ENCODE data around the gene DIS3L2.
"Not testable (repeated sequence)": the region's sequence is repeated elsewhere in the genome, so short reads cannot be mapped to it uniquely, and the experiment has no call there.

- TF ChIP-seq POLR2A (IDR thresholded peaks at IDR 0.05) = not testable (repeated sequence)
- TF ChIP-seq, protein P1, sequence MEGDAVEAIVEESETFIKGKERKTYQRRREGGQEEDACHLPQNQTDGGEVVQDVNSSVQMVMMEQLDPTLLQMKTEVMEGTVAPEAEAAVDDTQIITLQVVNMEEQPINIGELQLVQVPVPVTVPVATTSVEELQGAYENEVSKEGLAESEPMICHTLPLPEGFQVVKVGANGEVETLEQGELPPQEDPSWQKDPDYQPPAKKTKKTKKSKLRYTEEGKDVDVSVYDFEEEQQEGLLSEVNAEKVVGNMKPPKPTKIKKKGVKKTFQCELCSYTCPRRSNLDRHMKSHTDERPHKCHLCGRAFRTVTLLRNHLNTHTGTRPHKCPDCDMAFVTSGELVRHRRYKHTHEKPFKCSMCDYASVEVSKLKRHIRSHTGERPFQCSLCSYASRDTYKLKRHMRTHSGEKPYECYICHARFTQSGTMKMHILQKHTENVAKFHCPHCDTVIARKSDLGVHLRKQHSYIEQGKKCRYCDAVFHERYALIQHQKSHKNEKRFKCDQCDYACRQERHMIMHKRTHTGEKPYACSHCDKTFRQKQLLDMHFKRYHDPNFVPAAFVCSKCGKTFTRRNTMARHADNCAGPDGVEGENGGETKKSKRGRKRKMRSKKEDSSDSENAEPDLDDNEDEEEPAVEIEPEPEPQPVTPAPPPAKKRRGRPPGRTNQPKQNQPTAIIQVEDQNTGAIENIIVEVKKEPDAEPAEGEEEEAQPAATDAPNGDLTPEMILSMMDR (IDR thresholded peaks at IDR 0.05) = not testable (repeated sequence)
These were observed 14.4 kb upstream of the DIS3L2 start for GRCh38 chr2:231947112-231947511.

Measured in uterus (tissue), 2 donors.